ENCODE results near the gene LAMA5. TPM values are rescaled to one million over a fixed set of nuclear protein-coding genes. Genes with fewer than 3 reads are reported as not detected.

LAMA5 gene
- total and polyA plus RNA-seq, 2 donors (not counting 1 experiment from before 2014, with no cell fraction given), result 52.9 to 83.5 TPM

GRCh38 chr20:62346398-62347150, 20.5 kb downstream of the LAMA5 start:
- no peaks in the 10 kb centered on the region for H3K79me2 ChIP-seq (ENCODE audit: control insufficient read depth, insufficient read depth, low read length)
- DNase-seq, result no peak
- H3K9ac ChIP-seq (ENCODE audit: low read length), result no peak overlapping the region
- H2AFZ ChIP-seq (ENCODE audit: insufficient read depth, low read depth, low read length, poor library complexity, severe bottlenecking), result no peak overlapping the region
- no peak overlapping the region for H3K4me3 Mint-ChIP-seq
- 93% methylated on average over 27 of the region's 34 CpGs for WGBS (ENCODE audit: insufficient coverage)
- CTCF ChIA-PET, result interaction anchor here (0.9 kb wide), 1 partner anchor 36 kb away, joined by 3 read pairs; no protein-coding TSS in a partner anchor
- peaks cover 0 to 4% (median 0%) of the 10 kb centered on the region in 3 donors for H3K9me3 ChIP-seq (ENCODE audit: control extremely low read depth in 1 of 3, control insufficient read depth in 2 of 3, insufficient read depth in 1 of 3, low read length in 2 of 3)
- POLR2A ChIA-PET, result interaction anchor here (0.5 kb wide), 1 partner anchor 16 kb away, joined by 3 read pairs; no protein-coding TSS in a partner anchor
- no peaks in the 10 kb centered on the region for H3K27me3 Mint-ChIP-seq
- H4K20me1 ChIP-seq (ENCODE audit: control insufficient read depth, insufficient read depth, low read length, poor library complexity, severe bottlenecking), result no peaks in the 10 kb centered on the region
- intact Hi-C loops (cut with micrococcal nuclease), result no loop called here
- no peak for ATAC-seq (ENCODE audit: low read depth)
- H3K9me3 Mint-ChIP-seq (ENCODE audit: insufficient read depth), result peaks cover 3% of the 10 kb centered on the region
- TF ChIP-seq CTCF (IDR thresholded peaks at IDR 0.05) (no peak), EZH2 (IDR thresholded peaks at IDR 0.05; ENCODE audit: borderline replicate concordance, insufficient read depth, low read depth, low read length, poor library complexity, severe bottlenecking) (no peak)
- no peaks in the 10 kb centered on the region for H3K36me3 ChIP-seq (replicated peaks in 1 of 2; ENCODE audit: control extremely low read depth in 1 of 2, control insufficient read depth in 1 of 2, extremely low read depth in 1 of 2, insufficient read depth in 2 of 2, low read length in 1 of 2)
- no peak overlapping the region for H3K4me2 ChIP-seq (replicated peaks; ENCODE audit: low read depth, low read length, poor library complexity, severe bottlenecking)
- H3K27ac Mint-ChIP-seq, result no peak overlapping the region
- H3K27me3 ChIP-seq (replicated peaks in 1 of 4; ENCODE audit: control extremely low read depth in 1 of 4, control insufficient read depth in 3 of 4, insufficient read depth in 4 of 4, low read length in 3 of 4), result no peaks in the 10 kb centered on the region
- no peak overlapping the region for H3K27ac ChIP-seq (ENCODE audit: low read length in 2 of 2)
- H3K4me3 ChIP-seq (ENCODE audit: control extremely low read depth in 1 of 5, extremely low read depth in 1 of 5, insufficient read depth in 1 of 5, low read depth in 2 of 5, low read length in 4 of 5), result no peak overlapping the region
- H3K4me1 Mint-ChIP-seq, result peaks cover 1% of the 10 kb centered on the region
- H3K4me1 ChIP-seq (ENCODE audit: control insufficient read depth in 2 of 2, insufficient read depth in 2 of 2, low read length in 2 of 2), result no peaks in the 10 kb centered on the region

All from B cell (primary cell).